Activated T-helper 2 cell treated with anti-CD3 and anti-CD28 coated beads, Interferon-gamma antibody, Interleukin-2, Interleukin-4, amounts not matched to agents 10 μg/mL and 5 μg/mL and 100 μg/mL, durations not matched to agents 14 hours and 24 hours and 36 hours (primary cell): ENCODE measurements around the gene NMBR. TPM values are rescaled to one million over a fixed set of nuclear protein-coding genes. Genes with fewer than 3 reads are reported as not detected.
"Not testable (repeated sequence)": the region's sequence is repeated elsewhere in the genome, so short reads cannot be mapped to it uniquely, and the experiment has no call there.

ENCODE experiments used
- DNase-seq: peaks from one replicate; pipeline ENCODE4 v3.0.0; 2021; ENCODE audit warnings: low spot score
- H3K27ac Mint-ChIP-seq: one replicate; pipeline ENCODE4 v1.8.0; 2021; ENCODE audit warnings: mixed read lengths
- H3K27me3 Mint-ChIP-seq: one replicate; pipeline ENCODE4 v1.8.0; 2021; ENCODE audit warnings: low read depth, mixed read lengths
- H3K36me3 Mint-ChIP-seq: one replicate; pipeline ENCODE4 v1.8.0; 2021; ENCODE audit warnings: low read depth, mixed read lengths
- H3K4me1 Mint-ChIP-seq: one replicate; pipeline ENCODE4 v1.8.0; 2021; ENCODE audit warnings: low read depth, mixed read lengths
- H3K4me3 Mint-ChIP-seq: one replicate; pipeline ENCODE4 v1.8.0; 2021; ENCODE audit warnings: low read depth, mild to moderate bottlenecking, moderate library complexity, mixed read lengths
- H3K9me3 Mint-ChIP-seq: one replicate; pipeline ENCODE4 v1.8.0; 2021; ENCODE audit warnings: mixed read lengths
- intact Hi-C: fragments of 100-400 bp; cut with micrococcal nuclease; formaldehyde crosslinking; loops from one replicate; pipeline ENCODE4 v1.15.1; 2023
- total RNA-seq: library from RNA; stranded (reverse); gene quantifications from 2 replicates; pipeline ENCODE4 v1.2.3, GENCODE V29; 2022

Gene NMBR
- total RNA-seq, 1 donor from 2014 or later, result not detected

GRCh38 chr6:142141531-142141930 is 5.4 kb downstream of the NMBR start:
- not testable (repeated sequence) for DNase-seq, H3K4me3 Mint-ChIP-seq, H3K27ac Mint-ChIP-seq, H3K9me3 Mint-ChIP-seq, H3K27me3 Mint-ChIP-seq, H3K4me1 Mint-ChIP-seq, H3K36me3 Mint-ChIP-seq
- intact Hi-C loops, result loop anchor here (10.0 kb wide), 3 partner anchors 333 to 1953 kb away; partner anchors contain the start of gene SF3B5

GRCh38 chr6:142138876-142139275 is 8.0 kb downstream of the NMBR start:
- no peaks in the 10 kb centered on the region for H3K4me1 Mint-ChIP-seq
- H3K27ac Mint-ChIP-seq, result no peak overlapping the region
- H3K4me3 Mint-ChIP-seq, result no peak overlapping the region
- no peak for DNase-seq
- H3K9me3 Mint-ChIP-seq, result no peaks in the 10 kb centered on the region
- peaks cover 5% of the 10 kb centered on the region for H3K27me3 Mint-ChIP-seq
- intact Hi-C loops, result no loop called here
- H3K36me3 Mint-ChIP-seq, result no peaks in the 10 kb centered on the region

GRCh38 chr6:142132625-142133024 is 14.3 kb downstream of the NMBR start, which contains the start of gene GJE1:
Gene GJE1, plus strand, starts transcription at chr6:142132925. Its CDS starts 234 bp downstream, at chr6:142133159.
- intact Hi-C loops, result no loop called here
- peaks cover 22% of the 10 kb centered on the region for H3K27me3 Mint-ChIP-seq
- no peaks in the 10 kb centered on the region for H3K9me3 Mint-ChIP-seq
- no peaks in the 10 kb centered on the region for H3K4me1 Mint-ChIP-seq
- H3K4me3 Mint-ChIP-seq, result no peak within 1 kb of the TSS
- DNase-seq, result no peak
- H3K27ac Mint-ChIP-seq, result no peak within 1 kb of the TSS
- H3K36me3 Mint-ChIP-seq, result no peaks in the 10 kb centered on the region

- Mint-ChIP-seq H3K9me3 (no peaks in the 10 kb centered on the region), H3K27ac (no peak overlapping the region), H3K4me1 (no peaks in the 10 kb centered on the region), H3K27me3 (peaks cover 27% of the 10 kb centered on the region), H3K4me3 (no peak overlapping the region), H3K36me3 (no peaks in the 10 kb centered on the region)
- no peak for DNase-seq
- intact Hi-C loops, result no loop called here
Measured at GRCh38 chr6:142130814-142131213, 16.1 kb downstream of the NMBR start.

GRCh38 chr6:142121342-142121741 is 25.6 kb downstream of the NMBR start:
- intact Hi-C loops, result no loop called here
- Mint-ChIP-seq H3K4me1 (no peaks in the 10 kb centered on the region), H3K36me3 (no peaks in the 10 kb centered on the region)

GRCh38 chr6:142118925-142119324 is 28.0 kb downstream of the NMBR start:
- Mint-ChIP-seq H3K4me3 (no peak overlapping the region), H3K27me3 (peaks cover 14% of the 10 kb centered on the region), H3K9me3 (no peaks in the 10 kb centered on the region), H3K36me3 (no peaks in the 10 kb centered on the region), H3K27ac (no peak overlapping the region), H3K4me1 (no peaks in the 10 kb centered on the region)
- no peak for DNase-seq
- intact Hi-C loops, result no loop called here

More at GRCh38 chr6:142121342-142121741, 25.6 kb downstream of the NMBR start:
- H3K9me3 Mint-ChIP-seq, result no peaks in the 10 kb centered on the region
- no peak overlapping the region for H3K27ac Mint-ChIP-seq
- H3K4me3 Mint-ChIP-seq, result no peak overlapping the region
- DNase-seq, result no peak
- H3K27me3 Mint-ChIP-seq, result peaks cover 17% of the 10 kb centered on the region

- no peaks in the 10 kb centered on the region for H3K36me3 Mint-ChIP-seq
- H3K27me3 Mint-ChIP-seq, result peaks cover 14% of the 10 kb centered on the region
- intact Hi-C loops, result no loop called here
- no peaks in the 10 kb centered on the region for H3K4me1 Mint-ChIP-seq
- DNase-seq, result no peak
- no peak overlapping the region for H3K4me3 Mint-ChIP-seq
- H3K27ac Mint-ChIP-seq, result no peak overlapping the region
- H3K9me3 Mint-ChIP-seq, result no peaks in the 10 kb centered on the region
Measured at GRCh38 chr6:142118328-142118727, 28.6 kb downstream of the NMBR start.

- DNase-seq, result no peak
- Mint-ChIP-seq H3K4me3 (no peak overlapping the region), H3K36me3 (no peaks in the 10 kb centered on the region), H3K9me3 (no peaks in the 10 kb centered on the region), H3K27me3 (peaks cover 14% of the 10 kb centered on the region), H3K4me1 (no peaks in the 10 kb centered on the region), H3K27ac (no peak overlapping the region)
- intact Hi-C loops, result no loop called here
Measured at GRCh38 chr6:142117366-142117765, 29.6 kb downstream of the NMBR start.

- Mint-ChIP-seq H3K36me3 (no peaks in the 10 kb centered on the region), H3K27ac (no peak overlapping the region), H3K4me3 (no peak overlapping the region), H3K9me3 (no peaks in the 10 kb centered on the region), H3K4me1 (no peaks in the 10 kb centered on the region), H3K27me3 (no peaks in the 10 kb centered on the region)
- intact Hi-C loops, result loop anchor here (1.0 to 5.0 kb wide), 2 partner anchors 123 to 435 kb away; no protein-coding TSS in a partner anchor
- peak; percentile 30 for DNase-seq
Measured at GRCh38 chr6:142112451-142113061, 34.4 kb downstream of the NMBR start.

- intact Hi-C loops, result loop anchor here (5.0 kb wide), 1 partner anchor 434 kb away; no protein-coding TSS in a partner anchor
- not testable (repeated sequence) for H3K9me3 Mint-ChIP-seq, H3K27me3 Mint-ChIP-seq, H3K27ac Mint-ChIP-seq, H3K4me3 Mint-ChIP-seq, H3K36me3 Mint-ChIP-seq, H3K4me1 Mint-ChIP-seq, DNase-seq
Measured at GRCh38 chr6:142110820-142111219, 36.1 kb downstream of the NMBR start.

- intact Hi-C loops, H3K27ac Mint-ChIP-seq, H3K9me3 Mint-ChIP-seq, H3K36me3 Mint-ChIP-seq, DNase-seq, H3K4me1 Mint-ChIP-seq, H3K27me3 Mint-ChIP-seq, H3K4me3 Mint-ChIP-seq: not testable (repeated sequence)
Measured at GRCh38 chr6:142104820-142105219, 42.1 kb downstream of the NMBR start.

- Mint-ChIP-seq H3K9me3 (no peaks in the 10 kb centered on the region), H3K27me3 (peaks cover 11% of the 10 kb centered on the region), H3K27ac (no peak overlapping the region), H3K4me3 (no peak overlapping the region), H3K36me3 (no peaks in the 10 kb centered on the region), H3K4me1 (no peaks in the 10 kb centered on the region)
- DNase-seq, result no peak
- intact Hi-C loops, result no loop called here
Measured at GRCh38 chr6:142088858-142089216, 58.1 kb downstream of the NMBR start.

GRCh38 chr6:142087950-142088857 is 58.7 kb downstream of the NMBR start:
- intact Hi-C loops, result no loop called here
- H3K4me3 Mint-ChIP-seq, result no peak overlapping the region

More at GRCh38 chr6:142087950-142088857, 58.7 kb downstream of the NMBR start:
- no peak overlapping the region for H3K27ac Mint-ChIP-seq
- H3K27me3 Mint-ChIP-seq, result peaks cover 11% of the 10 kb centered on the region
- H3K4me1 Mint-ChIP-seq, result no peaks in the 10 kb centered on the region
- no peak for DNase-seq
- H3K9me3 Mint-ChIP-seq, result no peaks in the 10 kb centered on the region
- H3K36me3 Mint-ChIP-seq, result no peaks in the 10 kb centered on the region
